ENCODE results near the gene LTBP1.
"Not testable (repeated sequence)": the region's sequence is repeated elsewhere in the genome, so short reads cannot be mapped to it uniquely, and the experiment has no call there.

The LTBP1 gene

GRCh38 chr2:32962690-32963089 is 15.9 kb downstream of the LTBP1 start:
- no peak for DNase-seq

GRCh38 chr2:32963941-32964340 is 17.2 kb downstream of the LTBP1 start:
- no peak for DNase-seq

GRCh38 chr2:32965523-32966171 is 18.9 kb downstream of the LTBP1 start:
- DNase-seq: no peak

GRCh38 chr2:32969444-32970162 is 22.9 kb downstream of the LTBP1 start:
- no peak for DNase-seq

- DNase-seq: not testable (repeated sequence)
These were observed 27.0 kb downstream of the LTBP1 start for GRCh38 chr2:32973772-32974171.

- DNase-seq: no peak
These were observed 29.8 kb downstream of the LTBP1 start for GRCh38 chr2:32976409-32977063.

GRCh38 chr2:32977228-32977758 is 30.5 kb downstream of the LTBP1 start:
- DNase-seq: no peak

- no peak for DNase-seq
These were observed 34.9 kb downstream of the LTBP1 start for GRCh38 chr2:32981612-32982011.

- not testable (repeated sequence) for DNase-seq
These were observed 36.6 kb downstream of the LTBP1 start for GRCh38 chr2:32983193-32983924.

GRCh38 chr2:32986480-32986879 is 39.7 kb downstream of the LTBP1 start:
- no peak for DNase-seq

- DNase-seq: no peak
These were observed 41.8 kb downstream of the LTBP1 start for GRCh38 chr2:32988525-32988924.

GRCh38 chr2:32990556-32990955 is 43.8 kb downstream of the LTBP1 start:
- DNase-seq: no peak

- no peak for DNase-seq
These were observed 44.5 kb downstream of the LTBP1 start for GRCh38 chr2:32991091-32991845.

- DNase-seq: no peak
These were observed 46.3 kb downstream of the LTBP1 start for GRCh38 chr2:32993005-32993539.

GRCh38 chr2:32997705-32998104 is 51.0 kb downstream of the LTBP1 start:
- no peak for DNase-seq

- DNase-seq: no peak
These were observed 54.2 kb downstream of the LTBP1 start for GRCh38 chr2:33000986-33001385.

GRCh38 chr2:33001823-33002222 is 55.1 kb downstream of the LTBP1 start:
- DNase-seq: no peak

- DNase-seq: no peak
These were observed 56.1 kb downstream of the LTBP1 start for GRCh38 chr2:33002863-33003262.

- DNase-seq: no peak
These were observed 58.3 kb downstream of the LTBP1 start for GRCh38 chr2:33005057-33005456.

GRCh38 chr2:33008716-33009115 is 62.0 kb downstream of the LTBP1 start:
- DNase-seq: no peak

- DNase-seq: no peak
These were observed 62.5 kb downstream of the LTBP1 start for GRCh38 chr2:33009249-33009648.

GRCh38 chr2:33011373-33011772 is 64.6 kb downstream of the LTBP1 start:
- no peak for DNase-seq

All from CD4-positive, alpha-beta T cell treated with Interleukin-21 for 1 hour (primary cell).